HUDEP-2 (cell line): ENCODE data around the gene PRSS35.
A peak's percentile ranks its signal among the peaks of the same experiment; 100 is the strongest.
"Not testable (repeated sequence)": the region's sequence is repeated elsewhere in the genome, so short reads cannot be mapped to it uniquely, and the experiment has no call there.

ENCODE experiments used
- DNase-seq, 76 experiments: peaks; one replicate each; lab custom pipeline; 2025; ENCODE audit not compliant: unreplicated experiment in 76 of 76; lab: John Stamatoyannopoulos, UW

Gene PRSS35

DNA sequence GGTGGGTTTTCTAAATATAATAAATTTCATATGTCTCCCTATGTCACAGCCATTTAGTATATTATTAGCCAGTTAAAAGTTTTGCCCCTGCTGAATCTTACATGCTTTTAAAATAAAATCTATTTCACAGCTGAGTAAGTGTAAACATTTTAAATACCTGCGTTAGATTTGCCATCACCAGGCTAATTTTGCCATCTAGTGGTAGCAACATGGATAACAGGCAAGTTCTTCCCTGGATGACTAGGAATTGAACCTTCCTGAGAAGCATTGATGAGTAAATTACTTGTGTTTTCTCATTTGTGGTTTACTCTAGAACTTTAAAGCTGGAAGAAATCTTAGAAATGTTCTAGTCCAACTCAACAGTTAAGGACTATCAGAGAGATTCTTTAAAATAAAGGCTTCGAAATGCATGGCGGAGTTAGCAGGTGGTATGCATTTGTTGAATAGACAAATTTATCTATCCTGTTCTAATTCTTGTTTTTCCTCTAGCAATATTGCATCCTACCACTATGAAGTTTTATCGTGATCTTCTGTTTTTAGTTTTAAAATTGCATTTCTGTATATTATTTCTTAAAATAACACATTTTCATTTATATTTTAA is 2.6 kb downstream of the PRSS35 start:
- DNase-seq: peak in 33 of 76 experiments; percentile 11 to 66 (median 37)

DNA sequence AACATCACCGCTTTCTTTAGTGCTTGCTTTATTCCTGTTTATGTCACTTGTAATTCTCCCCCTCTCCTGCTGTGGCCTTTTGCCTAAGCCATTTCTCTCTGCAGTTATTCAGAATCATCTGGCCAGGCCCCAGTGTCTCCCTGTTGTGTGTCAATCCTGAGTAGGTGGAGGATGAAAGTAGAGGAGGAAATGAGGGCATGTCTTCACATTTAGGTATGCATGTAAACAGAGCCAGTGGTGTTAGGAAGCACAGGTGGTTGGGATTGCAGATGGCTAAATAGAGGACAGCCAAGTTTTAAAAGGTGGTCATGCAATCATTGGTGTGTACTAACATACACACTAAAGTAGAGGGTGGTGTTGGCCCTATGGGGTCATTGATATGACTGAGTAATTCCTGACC is 5.2 kb downstream of the PRSS35 start:
- no peak for DNase-seq

DNA sequence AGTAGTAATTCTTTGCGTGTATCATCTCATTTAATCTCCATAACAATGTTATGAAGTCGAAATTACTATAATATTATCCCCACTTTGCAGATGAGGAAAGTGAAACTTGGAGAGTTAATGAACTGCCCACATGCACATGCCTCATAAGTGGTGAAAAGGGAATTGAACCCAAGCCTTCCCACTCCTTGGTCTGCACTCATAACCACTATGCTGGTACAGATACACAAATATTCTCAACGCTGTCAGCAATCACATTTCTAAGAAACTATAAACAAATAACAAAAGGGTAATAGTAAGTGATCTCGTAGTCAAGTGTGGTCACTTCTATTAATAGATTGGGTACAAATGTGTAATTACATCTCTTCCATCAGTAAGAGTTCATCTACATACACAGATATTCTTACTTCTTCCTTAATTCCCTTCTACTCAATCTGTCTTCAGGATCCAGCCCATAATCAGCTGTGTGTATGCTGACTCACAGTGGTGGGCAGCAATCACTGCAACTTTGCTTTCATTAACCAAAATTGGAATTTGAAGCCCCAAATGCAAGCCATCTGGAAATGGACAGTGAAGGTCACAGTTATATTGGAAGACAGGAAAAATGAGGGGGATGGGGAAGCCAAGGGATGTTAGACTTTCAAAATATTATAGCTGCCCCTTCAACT is 6.6 kb downstream of the PRSS35 start:
- DNase-seq: no peak

DNA sequence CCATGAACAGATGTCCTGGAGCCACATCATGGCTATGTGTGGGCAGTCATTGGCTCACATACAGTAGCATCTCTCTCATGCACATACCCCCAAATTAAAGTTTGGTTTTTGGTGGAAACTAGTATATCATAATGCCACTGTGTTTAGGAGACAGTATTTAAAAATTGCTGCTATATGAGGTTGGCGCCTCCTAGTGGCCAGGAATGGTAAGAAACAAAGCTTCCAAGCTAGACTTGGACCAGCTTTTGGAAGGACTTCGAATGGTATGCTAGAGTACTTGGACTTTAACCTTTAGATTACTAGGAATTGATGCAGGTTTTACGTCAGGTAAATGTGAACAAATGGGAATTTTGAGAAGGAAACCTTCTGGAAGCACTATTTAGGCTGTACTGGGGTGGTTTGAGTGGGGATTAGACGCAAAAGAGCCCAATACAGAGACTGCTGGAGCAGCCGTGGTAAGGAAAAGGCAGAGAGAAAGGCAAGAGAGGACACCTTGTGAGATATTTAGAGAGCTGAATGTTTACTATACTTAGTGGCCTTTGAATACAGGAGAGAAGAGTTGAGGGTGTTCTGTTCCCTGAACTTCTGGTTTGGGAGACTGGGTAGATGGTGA is 23.8 kb downstream of the PRSS35 start:
- DNase-seq: peak in 50 of 76 experiments; percentile 2 to 71 (median 33)

DNA sequence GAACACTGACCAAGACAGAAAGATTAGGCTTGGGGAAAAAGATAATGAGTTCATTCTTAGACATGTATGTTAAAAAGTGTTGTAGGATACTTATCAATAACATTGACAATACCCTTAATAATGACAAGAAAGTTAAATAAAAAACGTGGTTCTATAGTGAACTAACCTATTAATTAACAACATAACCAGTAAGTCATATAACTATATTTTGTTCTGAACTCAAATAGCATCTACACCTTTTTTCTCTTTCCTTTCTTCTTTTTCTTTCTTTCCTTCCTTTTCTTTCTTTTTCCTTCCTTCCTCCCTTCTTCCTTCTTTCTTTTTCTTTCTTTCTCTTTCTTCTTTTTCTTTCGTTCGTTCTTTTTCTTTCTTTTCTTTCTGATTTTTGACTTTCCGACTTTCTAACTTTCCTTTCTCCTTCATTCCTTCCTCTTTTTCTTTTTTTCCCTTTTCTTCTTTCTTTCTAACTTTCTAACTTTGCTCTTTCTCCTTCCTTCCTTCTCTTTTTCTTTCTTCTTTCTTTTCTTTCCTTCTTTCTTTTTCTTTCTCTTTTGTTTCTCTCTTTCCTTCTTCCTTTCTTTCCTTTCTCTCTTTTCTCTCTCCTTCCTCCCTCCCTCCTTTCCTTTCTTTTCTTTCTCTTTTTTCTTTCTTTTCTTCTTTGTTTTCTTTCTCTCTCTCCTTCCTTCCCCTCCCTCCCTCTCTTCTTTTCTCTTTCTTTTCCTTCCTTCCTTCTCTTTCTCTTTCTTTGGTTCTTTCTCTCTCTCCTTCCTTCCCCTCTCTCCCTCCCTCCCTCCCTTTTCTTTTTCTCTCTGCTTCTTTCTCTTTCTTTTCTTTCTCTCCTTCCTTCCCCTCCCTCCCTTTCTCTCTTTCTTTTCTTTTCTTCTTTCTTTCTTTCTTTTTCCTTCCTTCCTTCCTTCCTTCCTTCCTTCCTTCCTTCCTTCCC is 24.6 kb downstream of the PRSS35 start:
- no peak for DNase-seq

DNA sequence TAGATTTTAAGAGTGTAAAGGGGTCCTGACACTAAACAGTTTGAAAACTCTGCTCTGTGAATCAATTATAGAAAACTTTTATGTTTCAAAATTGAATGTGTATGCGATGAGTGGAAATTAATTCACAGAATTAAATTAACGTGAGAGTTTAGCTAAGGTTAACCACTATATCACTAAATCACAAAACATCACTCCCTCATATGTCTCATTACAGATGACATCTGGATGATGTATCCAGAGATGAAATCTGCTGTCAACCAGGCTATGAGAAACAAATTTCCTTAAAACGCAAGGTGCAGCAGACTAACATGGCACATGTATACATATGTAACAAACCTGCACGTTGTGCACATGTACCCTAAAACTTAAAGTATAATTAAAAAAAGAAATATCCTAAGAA is 27.3 kb downstream of the PRSS35 start:
- no peak for DNase-seq

DNA sequence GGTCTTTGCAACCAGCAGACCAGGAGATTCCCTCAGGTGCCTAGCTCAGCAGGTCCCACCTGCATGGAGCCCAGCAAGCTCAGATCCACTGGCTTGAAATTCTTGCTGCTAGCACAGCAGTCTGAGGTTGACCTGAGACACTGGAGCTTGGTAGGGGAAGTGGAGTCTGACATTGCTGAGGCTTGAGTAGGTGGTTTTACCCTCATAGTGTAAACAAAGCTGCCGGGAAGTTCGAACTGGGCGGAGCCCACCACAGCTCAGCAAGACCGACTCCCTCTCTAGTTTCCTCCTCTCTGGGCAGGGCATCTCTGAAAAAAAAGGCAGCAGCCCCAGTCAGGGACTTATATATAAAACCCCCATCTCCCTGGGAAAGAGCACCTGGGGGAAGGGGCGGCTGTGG is 34.3 kb downstream of the PRSS35 start:
- no peak for DNase-seq

DNA sequence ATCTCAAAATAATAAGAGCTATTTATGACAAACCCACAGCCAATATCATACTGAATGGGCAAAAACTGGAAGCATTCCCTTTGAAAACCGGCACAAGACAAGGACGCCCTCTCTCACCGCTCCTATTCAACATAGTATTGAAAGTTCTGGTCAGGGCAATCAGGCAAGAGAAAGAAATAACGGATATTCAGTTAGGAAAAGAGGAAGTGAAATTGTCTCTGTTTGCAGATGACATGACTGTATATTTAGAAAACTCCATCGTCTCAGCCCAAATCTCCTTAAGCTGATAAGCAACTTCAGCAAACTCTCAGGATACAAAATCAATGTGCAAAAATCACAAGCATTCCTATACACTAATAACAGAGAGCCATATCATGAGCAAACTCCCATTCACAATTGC is 38.1 kb downstream of the PRSS35 start:
- DNase-seq: not testable (repeated sequence)

DNA sequence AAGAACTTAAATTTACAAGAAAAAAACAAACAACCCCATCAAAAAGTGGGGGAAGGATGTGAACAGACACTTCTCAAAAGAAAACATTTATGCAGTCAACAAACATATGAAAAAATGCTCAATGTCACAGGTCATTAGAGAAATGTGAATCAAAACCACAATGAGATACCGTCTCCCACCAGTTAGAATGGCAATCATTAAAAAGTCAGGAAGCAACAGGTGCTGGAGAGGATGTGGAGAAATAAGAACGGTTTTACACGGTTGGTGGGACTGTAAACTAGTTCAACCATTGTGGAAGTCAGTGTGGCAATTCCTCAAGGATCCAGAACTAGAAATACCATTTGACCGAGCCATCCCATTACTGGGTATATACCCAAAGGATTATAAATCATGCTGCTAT is 39.4 kb downstream of the PRSS35 start:
- DNase-seq: not testable (repeated sequence)

DNA sequence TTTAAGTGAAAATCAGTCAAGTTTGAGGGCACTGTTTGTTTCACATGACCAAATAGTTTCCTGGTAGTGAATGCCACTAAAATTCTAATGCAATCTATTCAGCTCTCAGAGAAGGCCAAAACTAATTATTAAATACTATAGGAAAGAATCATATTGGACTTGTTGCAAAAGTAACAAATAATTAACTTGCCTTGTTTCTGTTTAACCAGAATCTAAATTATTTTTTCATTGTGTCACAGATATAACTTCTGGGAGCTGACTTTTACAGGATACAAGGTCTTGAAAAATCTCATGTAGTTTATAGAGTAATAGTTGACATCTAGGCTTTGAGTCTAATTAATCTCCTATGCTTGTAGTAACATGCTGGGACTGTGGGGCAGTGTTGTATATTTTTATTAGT is 44.5 kb downstream of the PRSS35 start:
- no peak for DNase-seq

DNA sequence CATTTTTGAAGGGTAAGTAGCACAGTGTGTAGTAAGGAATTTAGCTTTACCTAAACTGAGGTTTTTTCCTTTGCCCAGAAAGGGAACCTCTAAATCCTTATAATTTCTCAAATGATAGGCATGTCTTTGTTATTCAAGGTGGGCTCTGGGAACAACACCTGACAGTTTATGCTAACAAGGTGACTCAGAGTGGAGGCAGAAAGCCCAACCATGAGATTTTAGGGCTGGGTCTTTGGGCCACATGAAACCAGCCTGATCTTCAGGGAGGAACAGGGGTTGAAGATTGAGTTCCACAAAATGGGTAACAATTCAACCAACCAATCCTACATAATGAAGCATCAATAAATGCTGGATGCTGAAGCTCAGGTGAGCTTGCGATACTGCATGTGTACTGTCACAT is 46.6 kb downstream of the PRSS35 start:
- no peak for DNase-seq

DNA sequence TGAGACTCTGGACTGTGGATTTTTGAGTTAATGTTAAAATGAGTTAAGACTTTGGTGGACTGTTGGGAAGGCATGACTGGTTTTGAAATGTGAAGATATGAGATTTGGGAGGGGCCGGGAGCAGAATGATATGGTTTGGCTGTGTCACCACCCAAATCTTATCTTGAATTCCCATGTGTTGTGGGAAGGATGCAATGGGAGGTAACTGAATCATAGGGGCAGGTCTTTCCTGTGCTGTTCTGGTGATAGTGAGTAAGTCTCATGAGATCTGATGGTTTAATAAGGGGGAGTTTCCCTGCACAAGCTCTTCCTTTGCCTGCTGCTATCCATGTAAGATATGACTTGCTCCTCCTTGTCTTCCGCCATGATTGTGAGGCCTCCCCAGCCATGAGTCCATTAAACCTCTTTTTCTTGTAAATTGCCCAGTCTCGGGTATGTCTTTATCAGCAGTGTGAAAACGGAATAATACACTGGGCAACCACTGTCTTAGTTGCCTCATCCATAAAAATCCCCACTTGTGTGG is 59.4 kb downstream of the PRSS35 start:
- DNase-seq: peak in 11 of 76 experiments; percentile 1 to 64 (median 14)

DNA sequence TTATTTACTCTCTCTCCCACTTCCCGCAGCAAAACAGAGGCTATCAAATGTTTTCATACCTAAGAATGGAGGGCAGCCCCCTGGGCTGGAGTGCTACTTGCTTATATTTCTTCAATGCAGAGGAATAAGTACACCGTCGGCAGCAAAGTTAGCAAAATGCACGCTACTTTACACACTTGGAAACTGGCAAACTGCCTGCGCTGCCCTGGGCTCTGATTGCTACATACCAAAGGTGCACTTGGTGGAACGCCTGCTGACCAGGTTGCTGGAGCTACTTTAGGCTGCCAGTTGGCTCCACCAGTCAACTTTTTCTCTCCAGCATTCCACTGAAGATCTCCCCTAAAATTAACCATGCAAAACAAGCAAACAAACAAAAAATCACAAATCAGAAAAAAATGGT is 62.4 kb downstream of the PRSS35 start:
- DNase-seq: no peak
